ENCODE data around the gene CCSAP.
"Not testable (repeated sequence)": the region's sequence is repeated elsewhere in the genome, so short reads cannot be mapped to it uniquely, and the experiment has no call there.

Gene CCSAP

GRCh38 chr1:229334269-229334668 lies 8.6 kb downstream of the CCSAP start:
- no peaks in the 10 kb centered on the region for H3K9me3 ChIP-seq (ENCODE audit: insufficient read depth, low read depth, low read length)
- H2AFZ ChIP-seq (ENCODE audit: low read length): no peak overlapping the region
- 0 out of 2 replicates have a peak, but pooled peaks cover 4% of the 10 kb centered on the region for H3K36me3 ChIP-seq (ENCODE audit: insufficient read depth, low read length)
- H3K9ac ChIP-seq (ENCODE audit: low read depth, low read length, poor library complexity, severe bottlenecking): no peak overlapping the region
- H3K4me3 ChIP-seq (ENCODE audit: low read length, poor library complexity, severe bottlenecking): no peak overlapping the region
- TF ChIP-seq CTCF (conservative IDR thresholded peaks at IDR 0.05; ENCODE audit: low read length) (no peak), EZH2phosphoT487 (IDR thresholded peaks at IDR 0.05; ENCODE audit: borderline replicate concordance) (no peak)
- peaks cover 26% of the 10 kb centered on the region for H3K4me1 ChIP-seq (ENCODE audit: insufficient read depth, low read length, poor library complexity, severe bottlenecking)
- H3F3A ChIP-seq (ENCODE audit: low read depth): no peaks in the 10 kb centered on the region
- H3K9me2 ChIP-seq (replicated peaks; ENCODE audit: low read depth, low read length): no peaks in the 10 kb centered on the region
- H3K4me2 ChIP-seq (ENCODE audit: low read depth, low read length, poor library complexity, severe bottlenecking): no peak overlapping the region
- H3K27me3 ChIP-seq (ENCODE audit: insufficient read depth, low read length, poor library complexity, severe bottlenecking): no peaks in the 10 kb centered on the region
- peaks cover 21% of the 10 kb centered on the region for H4K20me1 ChIP-seq (ENCODE audit: insufficient read depth, low read length, poor library complexity, severe bottlenecking)
- peaks cover 50% of the 10 kb centered on the region for H3K79me2 ChIP-seq (ENCODE audit: insufficient read depth, low read length)

- H3K4me1 ChIP-seq (ENCODE audit: insufficient read depth, low read length, poor library complexity, severe bottlenecking): no peaks in the 10 kb centered on the region
- H2AFZ ChIP-seq (ENCODE audit: low read length): no peak overlapping the region
- H3K4me2 ChIP-seq (ENCODE audit: low read depth, low read length, poor library complexity, severe bottlenecking): no peak overlapping the region
- peaks cover 37% of the 10 kb centered on the region for H3K36me3 ChIP-seq (ENCODE audit: insufficient read depth, low read length)
- no peaks in the 10 kb centered on the region for H3F3A ChIP-seq (ENCODE audit: low read depth)
- peaks cover 13% of the 10 kb centered on the region; the same call in 1 of the 2 replicates for H3K79me2 ChIP-seq (ENCODE audit: insufficient read depth, low read length)
- H3K9me2 ChIP-seq (replicated peaks; ENCODE audit: low read depth, low read length): no peaks in the 10 kb centered on the region
- H3K9ac ChIP-seq (ENCODE audit: low read depth, low read length, poor library complexity, severe bottlenecking): no peak overlapping the region
- no peak overlapping the region for H3K4me3 ChIP-seq (ENCODE audit: low read length, poor library complexity, severe bottlenecking)
- TF ChIP-seq CTCF (conservative IDR thresholded peaks at IDR 0.05; ENCODE audit: low read length): no peak
- H4K20me1 ChIP-seq (ENCODE audit: insufficient read depth, low read length, poor library complexity, severe bottlenecking): no peaks in the 10 kb centered on the region
- H3K9me3 ChIP-seq (ENCODE audit: insufficient read depth, low read depth, low read length): no peaks in the 10 kb centered on the region
- no peaks in the 10 kb centered on the region for H3K27me3 ChIP-seq (ENCODE audit: insufficient read depth, low read length, poor library complexity, severe bottlenecking)
Measured at GRCh38 chr1:229328598-229329362, 14.1 kb downstream of the CCSAP start.

- H2AFZ ChIP-seq (ENCODE audit: low read length); H3F3A ChIP-seq (ENCODE audit: low read depth); H4K20me1 ChIP-seq (ENCODE audit: insufficient read depth, low read length, poor library complexity, severe bottlenecking); H3K27me3 ChIP-seq (ENCODE audit: insufficient read depth, low read length, poor library complexity, severe bottlenecking); H3K4me1 ChIP-seq (ENCODE audit: insufficient read depth, low read length, poor library complexity, severe bottlenecking); H3K9me2 ChIP-seq (replicated peaks; ENCODE audit: low read depth, low read length); H3K4me3 ChIP-seq (ENCODE audit: low read length, poor library complexity, severe bottlenecking); H3K9me3 ChIP-seq (ENCODE audit: insufficient read depth, low read depth, low read length); H3K79me2 ChIP-seq (ENCODE audit: insufficient read depth, low read length); H3K4me2 ChIP-seq (ENCODE audit: low read depth, low read length, poor library complexity, severe bottlenecking); H3K9ac ChIP-seq (ENCODE audit: low read depth, low read length, poor library complexity, severe bottlenecking): not testable (repeated sequence)
- peaks cover 47% of the 10 kb centered on the region for H3K36me3 ChIP-seq (ENCODE audit: insufficient read depth, low read length)
Measured at GRCh38 chr1:229327765-229328164, 15.1 kb downstream of the CCSAP start.

GRCh38 chr1:229326601-229327000 lies 16.2 kb downstream of the CCSAP start:
- Histone ChIP-seq H4K20me1 (ENCODE audit: insufficient read depth, low read length, poor library complexity, severe bottlenecking) (no peaks in the 10 kb centered on the region), H3K36me3 (ENCODE audit: insufficient read depth, low read length) (peaks cover 53% of the 10 kb centered on the region), H3K9me3 (ENCODE audit: insufficient read depth, low read depth, low read length) (no peaks in the 10 kb centered on the region), H3K79me2 (ENCODE audit: insufficient read depth, low read length) (peaks cover 9% of the 10 kb centered on the region; the same call in 1 of the 2 replicates), H3K4me2 (ENCODE audit: low read depth, low read length, poor library complexity, severe bottlenecking) (no peak overlapping the region), H3K4me3 (ENCODE audit: low read length, poor library complexity, severe bottlenecking) (no peak overlapping the region), H3K9ac (ENCODE audit: low read depth, low read length, poor library complexity, severe bottlenecking) (no peak overlapping the region), H2AFZ (ENCODE audit: low read length) (no peak overlapping the region), H3K4me1 (ENCODE audit: insufficient read depth, low read length, poor library complexity, severe bottlenecking) (no peaks in the 10 kb centered on the region), H3F3A (ENCODE audit: low read depth) (no peaks in the 10 kb centered on the region), H3K27me3 (ENCODE audit: insufficient read depth, low read length, poor library complexity, severe bottlenecking) (no peaks in the 10 kb centered on the region), H3K9me2 (replicated peaks; ENCODE audit: low read depth, low read length) (no peaks in the 10 kb centered on the region)
- TF ChIP-seq EZH2phosphoT487 (IDR thresholded peaks at IDR 0.05; ENCODE audit: borderline replicate concordance) (no peak), CTCF (conservative IDR thresholded peaks at IDR 0.05; ENCODE audit: low read length) (no peak)

All from Loucy (cell line).